Measurements from ENCODE around the gene MELTF. TPM values are rescaled to one million over a fixed set of nuclear protein-coding genes. Genes with fewer than 3 reads are reported as not detected.

MELTF gene
- total and polyA plus RNA-seq, 9 of the 15 experiments (the other 6 are each of a cell fraction or from before 2014, with no cell fraction given) = 0.35 to 10.5 (median 4.5) TPM

DNA sequence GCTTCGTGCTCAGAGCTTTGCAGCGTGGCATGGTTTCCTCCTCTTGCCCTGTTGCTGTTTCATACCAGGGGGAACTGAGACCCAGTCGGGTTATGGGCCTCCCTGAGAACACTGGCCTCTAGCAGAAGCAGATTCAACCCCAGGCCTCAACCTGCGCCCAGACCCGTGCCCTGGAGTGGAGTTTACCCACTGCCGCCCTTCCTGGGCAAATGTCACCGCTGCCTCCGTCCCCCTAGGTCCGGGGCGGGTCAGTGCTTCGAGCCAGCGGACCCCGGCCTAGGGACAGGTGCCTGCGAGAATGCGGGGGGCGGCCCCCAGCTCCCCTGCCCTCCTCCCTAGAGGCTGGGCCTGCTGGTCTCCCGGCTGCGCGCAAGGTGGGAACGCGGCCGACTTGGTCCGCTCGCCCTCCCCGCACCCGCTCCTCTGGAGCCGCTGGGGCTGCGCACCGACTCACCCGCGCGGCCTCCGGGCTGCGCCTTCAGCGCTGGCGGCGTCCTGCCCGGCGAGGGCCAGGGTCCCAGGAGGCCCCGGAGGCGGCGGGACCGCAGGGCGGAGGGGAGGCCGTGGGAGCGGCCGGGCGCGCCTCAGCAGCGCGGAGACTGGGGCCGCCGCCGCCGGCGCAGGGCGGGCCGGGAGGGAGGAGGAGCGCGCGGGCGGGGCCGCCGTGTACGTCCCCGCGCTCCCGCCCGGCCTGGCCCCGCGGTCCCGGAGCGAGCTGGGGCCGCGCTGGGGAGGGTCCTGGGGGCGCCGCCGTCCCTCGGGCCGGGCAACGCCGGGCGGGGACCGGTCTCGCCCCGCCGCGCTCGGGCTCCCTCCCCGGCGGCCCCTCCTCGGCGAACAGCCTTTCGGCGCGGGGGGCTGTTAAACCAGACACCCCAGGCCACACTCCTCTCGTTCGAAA lies 61.1 kb downstream of the MELTF start, which contains the start of gene PIGZ (continued):
- no peak for TF ChIP-seq RCOR1 (IDR thresholded peaks at IDR 0.05; ENCODE audit: borderline replicate concordance in 1 of 2, low read depth in 2 of 2, low read length in 2 of 2)
- no peak for TF ChIP-seq NR3C1 (CRISPR knock-in tag; IDR thresholded peaks at IDR 0.05)
- no peak for TF ChIP-seq ZBTB34 (CRISPR knock-in tag; IDR thresholded peaks at IDR 0.05)
- no peak for TF ChIP-seq ZZZ3 (IDR thresholded peaks at IDR 0.05)
- TF ChIP-seq TFAP4 (CRISPR knock-in tag; IDR thresholded peaks at IDR 0.05; ENCODE audit: borderline replicate concordance) = 0 out of 2 replicates have a peak, but pooled peaks have one; percentile 13
- TF ChIP-seq, protein P1, sequence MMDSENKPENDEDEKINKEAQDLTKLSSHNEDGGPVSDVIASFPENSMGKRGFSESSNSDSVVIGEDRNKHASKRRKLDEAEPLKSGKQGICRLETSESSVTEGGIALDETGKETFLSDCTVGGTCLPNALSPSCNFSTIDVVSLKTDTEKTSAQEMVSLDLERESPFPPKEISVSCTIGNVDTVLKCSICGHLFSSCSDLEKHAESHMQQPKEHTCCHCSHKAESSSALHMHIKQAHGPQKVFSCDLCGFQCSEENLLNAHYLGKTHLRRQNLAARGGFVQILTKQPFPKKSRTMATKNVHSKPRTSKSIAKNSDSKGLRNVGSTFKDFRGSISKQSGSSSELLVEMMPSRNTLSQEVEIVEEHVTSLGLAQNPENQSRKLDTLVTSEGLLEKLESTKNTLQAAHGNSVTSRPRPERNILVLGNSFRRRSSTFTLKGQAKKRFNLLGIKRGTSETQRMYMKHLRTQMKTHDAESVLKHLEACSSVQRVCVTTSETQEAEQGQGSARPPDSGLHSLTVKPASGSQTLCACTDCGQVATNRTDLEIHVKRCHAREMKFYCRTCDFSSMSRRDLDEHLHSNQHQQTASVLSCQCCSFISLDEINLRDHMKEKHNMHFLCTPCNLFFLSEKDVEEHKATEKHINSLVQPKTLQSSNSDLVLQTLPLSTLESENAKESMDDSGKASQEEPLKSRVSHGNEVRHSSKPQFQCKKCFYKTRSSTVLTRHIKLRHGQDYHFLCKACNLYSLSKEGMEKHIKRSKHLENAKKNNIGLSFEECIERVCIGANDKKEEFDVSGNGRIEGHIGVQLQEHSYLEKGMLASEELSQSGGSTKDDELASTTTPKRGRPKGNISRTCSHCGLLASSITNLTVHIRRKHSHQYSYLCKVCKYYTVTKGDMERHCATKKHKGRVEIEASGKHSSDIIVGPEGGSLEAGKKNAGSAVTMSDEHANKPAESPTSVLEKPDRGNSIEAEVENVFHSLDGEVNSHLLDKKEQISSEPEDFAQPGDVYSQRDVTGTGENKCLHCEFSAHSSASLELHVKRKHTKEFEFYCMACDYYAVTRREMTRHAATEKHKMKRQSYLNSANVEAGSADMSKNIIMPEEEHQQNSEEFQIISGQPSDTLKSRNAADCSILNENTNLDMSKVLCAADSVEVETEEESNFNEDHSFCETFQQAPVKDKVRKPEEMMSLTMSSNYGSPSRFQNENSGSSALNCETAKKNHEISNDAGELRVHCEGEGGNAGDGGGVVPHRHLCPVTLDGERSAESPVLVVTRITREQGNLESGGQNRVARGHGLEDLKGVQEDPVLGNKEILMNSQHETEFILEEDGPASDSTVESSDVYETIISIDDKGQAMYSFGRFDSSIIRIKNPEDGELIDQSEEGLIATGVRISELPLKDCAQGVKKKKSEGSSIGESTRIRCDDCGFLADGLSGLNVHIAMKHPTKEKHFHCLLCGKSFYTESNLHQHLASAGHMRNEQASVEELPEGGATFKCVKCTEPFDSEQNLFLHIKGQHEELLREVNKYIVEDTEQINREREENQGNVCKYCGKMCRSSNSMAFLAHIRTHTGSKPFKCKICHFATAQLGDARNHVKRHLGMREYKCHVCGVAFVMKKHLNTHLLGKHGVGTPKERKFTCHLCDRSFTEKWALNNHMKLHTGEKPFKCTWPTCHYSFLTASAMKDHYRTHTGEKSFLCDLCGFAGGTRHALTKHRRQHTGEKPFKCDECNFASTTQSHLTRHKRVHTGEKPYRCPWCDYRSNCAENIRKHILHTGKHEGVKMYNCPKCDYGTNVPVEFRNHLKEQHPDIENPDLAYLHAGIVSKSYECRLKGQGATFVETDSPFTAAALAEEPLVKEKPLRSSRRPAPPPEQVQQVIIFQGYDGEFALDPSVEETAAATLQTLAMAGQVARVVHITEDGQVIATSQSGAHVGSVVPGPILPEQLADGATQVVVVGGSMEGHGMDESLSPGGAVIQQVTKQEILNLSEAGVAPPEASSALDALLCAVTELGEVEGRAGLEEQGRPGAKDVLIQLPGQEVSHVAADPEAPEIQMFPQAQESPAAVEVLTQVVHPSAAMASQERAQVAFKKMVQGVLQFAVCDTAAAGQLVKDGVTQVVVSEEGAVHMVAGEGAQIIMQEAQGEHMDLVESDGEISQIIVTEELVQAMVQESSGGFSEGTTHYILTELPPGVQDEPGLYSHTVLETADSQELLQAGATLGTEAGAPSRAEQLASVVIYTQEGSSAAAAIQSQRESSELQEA (IDR thresholded peaks at IDR 0.05; ENCODE audit: low read depth) = no peak
- peak; percentile 88; the same call in 1 of the 2 replicates for TF ChIP-seq ZBTB7A (IDR thresholded peaks at IDR 0.05; ENCODE audit: borderline replicate concordance, control insufficient read depth, low read depth, low read length)
- no peak for TF ChIP-seq TCFL5 (CRISPR knock-in tag; conservative IDR thresholded peaks at IDR 0.05)

All from K562 (cell line).